IMR-90 (cell line): ENCODE results near the gene TCF7L2. TPM values are rescaled to one million over a fixed set of nuclear protein-coding genes. Genes with fewer than 3 reads are reported as not detected.

Source experiments
- ATAC-seq: fragments of 200-7000 bp; cut with Tn5 transposase; 2 replicates; pipeline ENCODE4 v1.9.1; 2020; ENCODE audit warnings: low read depth, mild to moderate bottlenecking, moderate library complexity
- BruUV-seq: library from RNA; stranded (reverse); fragments of 400-500 nt; replicated peaks from 2 replicates; lab custom pipeline; 2021; lab: Mats Ljungman, UMichigan
- CTCF ChIA-PET: fragments of 300-600 bp; formaldehyde crosslinking; extraction: SDS; loops from one replicate; lab custom pipeline; 2021; ENCODE audit warnings: antibody characterized with exemption; lab: Yijun Ruan, JAX
- POLR2A ChIA-PET: fragments of 300-600 bp; sonication (Branson Sonifier 250); formaldehyde crosslinking; loops from one replicate; lab custom pipeline; 2022; ENCODE audit warnings: antibody characterized with exemption; ENCODE audit not compliant: unreplicated experiment; lab: Charles Lee
- DNase-seq: peaks from one replicate; pipeline ENCODE4 v3.0.0; 2013
- H2AFZ ChIP-seq: replicated peaks from 2 replicates; pipeline ENCODE3; 2013; ENCODE audit warnings: low read length, mild to moderate bottlenecking; ENCODE audit not compliant: poor library complexity
- H2AK5ac ChIP-seq: 2 replicates; pipeline ENCODE4 v1.6.1; 2013; ENCODE audit warnings: low read depth, low read length, inconsistent platforms
- H2AK9ac ChIP-seq: replicated peaks from 2 replicates; pipeline ENCODE3; 2013; ENCODE audit warnings: mild to moderate bottlenecking, low read depth, low read length, moderate library complexity; ENCODE audit not compliant: poor library complexity
- H2BK120ac ChIP-seq: 2 replicates; pipeline ENCODE4 v1.6.1; 2013; ENCODE audit warnings: low read depth, low read length, inconsistent platforms
- H2BK15ac ChIP-seq: 3 replicates; pipeline ENCODE4 v1.6.1; 2013; ENCODE audit warnings: low read depth, low read length, inconsistent platforms
- H2BK20ac ChIP-seq: 2 replicates; pipeline ENCODE4 v1.6.1; 2013; ENCODE audit warnings: low read depth, mild to moderate bottlenecking, inconsistent platforms, low read length, moderate library complexity
- H2BK5ac ChIP-seq: 2 replicates; pipeline ENCODE4 v1.6.1; 2013; ENCODE audit warnings: mild to moderate bottlenecking, low read depth, low read length, inconsistent platforms; ENCODE audit not compliant: poor library complexity, severe bottlenecking
- H3K14ac ChIP-seq: replicated peaks from 2 replicates; pipeline ENCODE4 v1.6.1; 2013; ENCODE audit warnings: low read depth, low read length, inconsistent platforms
- H3K18ac ChIP-seq: 2 replicates; pipeline ENCODE4 v1.6.1; 2013; ENCODE audit warnings: low read depth, low read length, control low read depth
- H3K23ac ChIP-seq: 2 replicates; pipeline ENCODE4 v1.6.1; 2013; ENCODE audit warnings: low read depth, low read length, inconsistent platforms
- H3K27ac ChIP-seq: 2 replicates; pipeline ENCODE4 v1.5.1; 2013; ENCODE audit warnings: mild to moderate bottlenecking, control low read depth, low read length; ENCODE audit not compliant: insufficient read depth
- H3K27me3 ChIP-seq: 2 replicates; pipeline ENCODE4 v1.6.1; 2013; ENCODE audit warnings: low read length; ENCODE audit not compliant: control insufficient read depth, insufficient read depth
- H3K36me3 ChIP-seq: 2 replicates; pipeline ENCODE4 v1.6.1; 2013; ENCODE audit warnings: low read length, mixed read lengths; ENCODE audit not compliant: control insufficient read depth, insufficient read depth
- H3K4ac ChIP-seq: 2 replicates; pipeline ENCODE4 v1.6.1; 2013; ENCODE audit warnings: low read depth, low read length, inconsistent platforms
- H3K4me1 ChIP-seq: 2 replicates; pipeline ENCODE4 v1.6.1; 2013; ENCODE audit warnings: low read length, mixed read lengths; ENCODE audit not compliant: control insufficient read depth, insufficient read depth
- H3K4me2 ChIP-seq: 2 replicates; pipeline ENCODE4 v1.6.1; 2013; ENCODE audit warnings: low read depth, mild to moderate bottlenecking, control low read depth, low read length, moderate library complexity
- H3K4me3 ChIP-seq: 2 replicates; pipeline ENCODE4 v1.5.1; 2013; ENCODE audit warnings: low read depth, mild to moderate bottlenecking, control low read depth, low read length, moderate library complexity; ENCODE audit not compliant: insufficient read depth
- H3K56ac ChIP-seq: 2 replicates; pipeline ENCODE4 v1.6.1; 2013; ENCODE audit warnings: low read length, inconsistent platforms; ENCODE audit not compliant: insufficient read depth; ENCODE audit errors: extremely low read depth
- H3K79me1 ChIP-seq, 2 experiments: 2 replicates each; pipeline ENCODE4 v1.6.1; 2013; ENCODE audit warnings: low read length in 2 of 2, inconsistent platforms in 1 of 2, low read depth in 1 of 2
- H3K9ac ChIP-seq: 2 replicates; pipeline ENCODE4 v1.6.1; 2013; ENCODE audit warnings: low read depth, low read length, control low read depth
- H3K9me1 ChIP-seq: 2 replicates; pipeline ENCODE4 v1.6.1; 2013; ENCODE audit warnings: low read length, inconsistent platforms; ENCODE audit not compliant: insufficient read depth
- H3K9me3 ChIP-seq: 2 replicates; pipeline ENCODE4 v1.6.1; 2013; ENCODE audit warnings: low read length; ENCODE audit not compliant: control insufficient read depth, insufficient read depth
- H4K20me1 ChIP-seq: 2 replicates; pipeline ENCODE4 v1.6.1; 2013; ENCODE audit warnings: low read length, inconsistent platforms; ENCODE audit not compliant: insufficient read depth
- H4K5ac ChIP-seq: 2 replicates; pipeline ENCODE4 v1.6.1; 2013; ENCODE audit warnings: mild to moderate bottlenecking, low read depth, low read length, control low read depth
- H4K8ac ChIP-seq, 2 experiments: 2 replicates each; pipeline ENCODE4 v1.6.1; 2013; ENCODE audit warnings: low read depth in 2 of 2, low read length in 2 of 2, control low read depth in 1 of 2, inconsistent platforms in 1 of 2
- H4K91ac ChIP-seq: 2 replicates; pipeline ENCODE4 v1.6.1; 2013; ENCODE audit warnings: low read depth, low read length, inconsistent platforms; ENCODE audit not compliant: insufficient read depth
- BHLHE40 ChIP-seq: fragments of 150-350 bp; IDR thresholded peaks from 2 replicates; pipeline ENCODE4 v1.6.1; 2016; ENCODE audit warnings: mild to moderate bottlenecking, low read depth, low read length
- CEBPB ChIP-seq: IDR thresholded peaks from 2 replicates; pipeline ENCODE4 v1.6.1; 2012; ENCODE audit warnings: low read depth, low read length, improper control_type of control experiment
- CHD1 ChIP-seq: IDR thresholded peaks from 2 replicates; pipeline ENCODE4 v1.6.1; 2012; ENCODE audit warnings: low read depth, low read length, improper control_type of control experiment
- FOS ChIP-seq: fragments of 150-350 bp; IDR thresholded peaks from 2 replicates; pipeline ENCODE4 v1.6.1; 2016; ENCODE audit warnings: low read depth, low read length
- MAFK ChIP-seq: IDR thresholded peaks from 2 replicates; pipeline ENCODE4 v1.6.1; 2012; ENCODE audit warnings: low read depth, low read length, improper control_type of control experiment
- MAZ ChIP-seq: IDR thresholded peaks from 2 replicates; pipeline ENCODE4 v1.6.1; 2012; ENCODE audit warnings: low read depth, mild to moderate bottlenecking, low read length, improper control_type of control experiment, moderate library complexity, borderline replicate concordance
- RAD21 ChIP-seq: IDR thresholded peaks from 2 replicates; pipeline ENCODE4 v1.6.1; 2012; ENCODE audit warnings: low read length, improper control_type of control experiment
- RCOR1 ChIP-seq: IDR thresholded peaks from 2 replicates; pipeline ENCODE4 v1.6.1; 2012; ENCODE audit warnings: mild to moderate bottlenecking, low read length, improper control_type of control experiment; ENCODE audit not compliant: insufficient replicate concordance
- RFX5 ChIP-seq: IDR thresholded peaks from 2 replicates; pipeline ENCODE4 v1.8.0; 2012; ENCODE audit warnings: low read depth, mild to moderate bottlenecking, low read length, moderate library complexity
- WGBS, 2 experiments: methylation state at CpG; one replicate each; pipeline versions ENCODE4 v1.1.5 to v1.1.7; 2013; ENCODE audit warnings: missing lambda C conversion rate in 2 of 2; ENCODE audit not compliant: insufficient read length in 1 of 2; ENCODE audit errors: extremely low coverage in 2 of 2; 5-methylcytosine and 5-hydroxymethylcytosine counted together
- dilution Hi-C: fragments of 300-500 bp; cut with HindIII; formaldehyde crosslinking; loops from one replicate; pipeline ENCODE4 v1.14.3; 2018; ENCODE audit warnings: low sequenced_read_pairs; ENCODE audit not compliant: unreplicated experiment
- in situ Hi-C: fragments of 300-500 bp; cut with MboI; formaldehyde crosslinking; loops from 3 replicates; pipeline ENCODE4 v1.14.3; 2019; ENCODE audit warnings: low sequenced_read_pairs, inconsistent platforms, mixed read lengths
- intact Hi-C: fragments of 100-400 bp; cut with micrococcal nuclease; formaldehyde crosslinking; loops from 2 replicates; pipeline ENCODE4 v1.10.0; 2022
- polyA plus RNA-seq, 3 experiments: library from polyadenylated mRNA; depleted of rRNA; stranded (reverse); fragments of >200 nt; gene quantifications; 2 replicates each; pipeline ENCODE4 v1.2.3, GENCODE V29; 2012; ENCODE audit warnings: low replicate concordance in 1 of 3
- total RNA-seq: library from RNA; depleted of rRNA; stranded (reverse); fragments of >200 nt; gene quantifications from 2 replicates; pipeline ENCODE4 v1.2.3, GENCODE V29; 2012
- TF ChIP-seq, protein P1 (sequence below): fragments of 150-350 bp; IDR thresholded peaks from 2 replicates; pipeline ENCODE4 v1.6.1; 2017; ENCODE audit warnings: mild to moderate bottlenecking, antibody characterized with exemption, low read length, low read depth
- TF ChIP-seq, protein P2 (sequence below): fragments of 150-350 bp; IDR thresholded peaks from 2 replicates; pipeline ENCODE4 v1.6.1; 2016; ENCODE audit warnings: low read depth, mild to moderate bottlenecking, low read length, moderate library complexity, borderline replicate concordance

The TCF7L2 gene
- total and polyA plus RNA-seq, 2 of the 4 experiments (the other 2 are of a cell fraction): 1.3 to 12.2 TPM

DNA sequence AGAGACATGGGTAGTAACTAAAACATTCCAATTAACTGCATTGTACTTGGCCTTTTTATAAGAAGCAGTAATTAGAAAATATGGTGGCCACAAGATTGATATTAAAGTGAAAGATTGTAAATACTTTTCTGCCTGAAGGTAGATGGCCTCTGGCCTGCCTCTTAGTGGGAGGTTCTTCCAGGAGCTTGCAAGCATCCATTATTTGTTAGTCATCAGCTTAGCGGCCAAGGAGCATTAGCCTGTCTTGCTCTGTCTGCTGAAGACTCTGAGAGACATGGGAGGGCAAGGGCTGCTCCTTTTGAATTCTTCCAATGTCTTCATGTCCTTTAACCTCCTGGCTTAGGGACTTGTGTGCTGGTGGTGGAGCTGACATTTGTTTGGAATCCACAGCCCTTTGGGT lies 80.4 kb downstream of the TCF7L2 start:
- H2AK9ac ChIP-seq: no peak overlapping the region

More for the DNA sequence above, 80.4 kb downstream of the TCF7L2 start:
- Histone ChIP-seq H3K4me3 (no peak overlapping the region), H3K36me3 (no peaks in the 10 kb centered on the region), H4K91ac (no peak overlapping the region), H3K4me1 (peaks cover 20% of the 10 kb centered on the region), H3K27me3 (no peaks in the 10 kb centered on the region), H3K4ac (no peak overlapping the region), H4K5ac (no peak overlapping the region), H3K14ac (no peak overlapping the region), H4K20me1 (peaks cover 51% of the 10 kb centered on the region), H3K27ac (no peak overlapping the region), H2BK120ac (no peak overlapping the region), H3K18ac (no peak overlapping the region), H3K79me1 (peaks cover 44 to 65% of the 10 kb centered on the region in 2 experiments), H2BK20ac (no peak overlapping the region), H3K9me3 (no peaks in the 10 kb centered on the region), H2BK5ac (no peak overlapping the region), H3K23ac (no peak overlapping the region), H3K9me1 (peaks cover 19% of the 10 kb centered on the region), H3K56ac (no peak overlapping the region), H3K9ac (no peak overlapping the region), H3K4me2 (no peak overlapping the region), H4K8ac (no peak overlapping the region), H2AK5ac (no peak overlapping the region), H2AFZ (no peak overlapping the region), H2BK15ac (no peak overlapping the region)
- WGBS, 2 experiments: no CpG with 5 or more reads among the region's 1 CpG
- TF ChIP-seq BHLHE40 (no peak), RAD21 (no peak), FOS (no peak), MAFK (no peak), RCOR1 (no peak), MAZ (no peak), CEBPB (no peak), RFX5 (no peak), CHD1 (no peak)
- TF ChIP-seq, protein P1, sequence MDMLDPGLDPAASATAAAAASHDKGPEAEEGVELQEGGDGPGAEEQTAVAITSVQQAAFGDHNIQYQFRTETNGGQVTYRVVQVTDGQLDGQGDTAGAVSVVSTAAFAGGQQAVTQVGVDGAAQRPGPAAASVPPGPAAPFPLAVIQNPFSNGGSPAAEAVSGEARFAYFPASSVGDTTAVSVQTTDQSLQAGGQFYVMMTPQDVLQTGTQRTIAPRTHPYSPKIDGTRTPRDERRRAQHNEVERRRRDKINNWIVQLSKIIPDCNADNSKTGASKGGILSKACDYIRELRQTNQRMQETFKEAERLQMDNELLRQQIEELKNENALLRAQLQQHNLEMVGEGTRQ: no peak
- TF ChIP-seq, protein P2, sequence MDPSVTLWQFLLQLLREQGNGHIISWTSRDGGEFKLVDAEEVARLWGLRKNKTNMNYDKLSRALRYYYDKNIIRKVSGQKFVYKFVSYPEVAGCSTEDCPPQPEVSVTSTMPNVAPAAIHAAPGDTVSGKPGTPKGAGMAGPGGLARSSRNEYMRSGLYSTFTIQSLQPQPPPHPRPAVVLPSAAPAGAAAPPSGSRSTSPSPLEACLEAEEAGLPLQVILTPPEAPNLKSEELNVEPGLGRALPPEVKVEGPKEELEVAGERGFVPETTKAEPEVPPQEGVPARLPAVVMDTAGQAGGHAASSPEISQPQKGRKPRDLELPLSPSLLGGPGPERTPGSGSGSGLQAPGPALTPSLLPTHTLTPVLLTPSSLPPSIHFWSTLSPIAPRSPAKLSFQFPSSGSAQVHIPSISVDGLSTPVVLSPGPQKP: no peak
- intact Hi-C loops: no loop called here
- in situ Hi-C loops: no loop called here
- CTCF ChIA-PET: interaction anchor here (0.6 kb wide), 1 partner anchor 11 kb away, joined by 3 read pairs; no protein-coding TSS in a partner anchor
- ATAC-seq (peak; percentile 70), DNase-seq (peak; percentile 63)
- no TSS peak for BruUV-seq
- POLR2A ChIA-PET: no interaction called here
- dilution Hi-C loops: no loop called here
